ENCODE data around the gene TANGO6.

DNA sequence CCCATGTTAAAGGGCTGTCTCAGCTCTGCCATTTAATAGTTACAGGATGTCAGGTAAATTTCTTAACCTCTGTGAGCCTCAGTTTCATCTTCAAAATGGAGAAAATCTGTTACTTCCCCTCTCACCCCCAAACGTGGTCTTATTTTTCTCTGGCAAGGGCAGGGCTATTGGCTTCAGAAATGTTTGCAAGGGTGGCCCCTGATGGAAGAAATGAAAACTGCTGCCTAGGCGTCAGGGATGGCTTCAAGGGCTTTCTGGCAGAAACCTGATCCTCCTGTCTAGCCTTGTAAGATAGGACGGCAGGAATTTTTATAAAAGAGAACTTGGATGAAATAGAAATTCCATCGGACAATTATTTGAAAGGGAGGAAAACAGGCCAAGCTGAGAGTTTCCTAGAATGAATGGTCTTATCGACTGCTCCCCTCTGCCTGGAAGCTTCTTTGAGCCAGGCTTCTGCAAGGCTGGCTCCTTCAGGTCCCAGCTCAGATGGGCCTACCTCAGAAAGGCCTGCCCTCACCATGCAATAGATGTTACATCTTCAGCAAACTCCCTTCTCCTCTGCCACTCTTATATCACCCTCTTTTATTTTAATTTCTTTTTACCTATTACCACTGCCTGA lies 43.0 kb upstream of the TANGO6 start:
- TF ChIP-seq USF2 (IDR thresholded peaks at IDR 0.05) (no peak), ZNF302 (CRISPR knock-in tag; IDR thresholded peaks at IDR 0.05) (no peak), POLR2A (IDR thresholded peaks at IDR 0.05; ENCODE audit: low read length) (no peak), CTCF (IDR thresholded peaks at IDR 0.05) (peak; percentile 81), NPAS2 (CRISPR knock-in tag; IDR thresholded peaks at IDR 0.05; ENCODE audit: borderline replicate concordance) (no peak), ZSCAN20 (CRISPR knock-in tag; IDR thresholded peaks at IDR 0.05) (no peak), NR3C1 (IDR thresholded peaks at IDR 0.05) (no peak), BHLHE40 (IDR thresholded peaks at IDR 0.05; ENCODE audit: low read depth, low read length) (no peak), RARB (CRISPR knock-in tag; IDR thresholded peaks at IDR 0.05) (no peak), MAX (IDR thresholded peaks at IDR 0.05) (no peak), CEBPB (IDR thresholded peaks at IDR 0.05) (no peak), SMC3 (IDR thresholded peaks at IDR 0.05) (peak; percentile 91)
